GM19043 (cell line): Measurements from ENCODE around the gene FOXN3.

Experiments
- ATAC-seq: cut with Tn5 transposase; IDR thresholded peaks from one replicate; pipeline ENCODE4 v1.9.1; 2021; ENCODE audit warnings: low read depth; ENCODE audit not compliant: unreplicated experiment

The FOXN3 gene

DNA sequence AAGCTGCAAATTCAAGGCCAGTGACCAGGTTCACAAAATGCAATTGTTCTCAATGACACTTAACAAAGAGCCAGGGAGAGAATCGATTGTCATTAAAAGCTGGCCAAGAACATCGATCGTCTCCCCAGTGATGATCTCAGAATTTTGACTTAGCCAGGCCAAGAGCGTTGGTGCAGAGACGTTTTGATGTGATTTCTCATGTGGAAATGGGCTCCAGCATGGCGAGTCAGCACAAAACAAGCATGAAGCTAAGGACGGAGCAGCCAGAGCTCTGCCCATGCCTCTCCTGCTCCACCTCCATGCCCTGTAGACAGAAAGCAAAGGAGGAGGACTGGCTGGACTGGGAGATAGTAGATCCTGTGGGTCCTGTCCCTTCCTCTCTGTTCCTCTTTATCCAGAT, 270.8 kb downstream of the FOXN3 start:
- no peak for ATAC-seq

DNA sequence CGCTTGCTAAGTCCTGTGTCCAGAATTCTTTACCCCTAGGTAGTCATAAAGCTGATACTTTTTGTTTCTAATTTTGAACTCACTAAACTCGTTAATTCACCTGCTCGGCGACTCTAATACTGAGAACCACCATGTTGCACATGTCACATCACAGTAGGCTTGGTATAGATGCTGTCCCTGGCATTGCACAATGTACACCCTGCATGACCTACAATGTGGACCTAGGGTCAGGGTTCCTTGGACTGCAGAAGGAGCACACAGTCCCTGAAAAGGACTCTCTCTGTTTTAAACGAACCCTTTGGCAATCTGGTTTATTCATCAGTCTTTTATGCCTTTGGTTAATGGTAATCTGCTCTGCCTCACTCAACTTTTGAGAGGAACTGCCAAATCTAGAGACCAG, 272.4 kb downstream of the FOXN3 start:
- no peak for ATAC-seq

DNA sequence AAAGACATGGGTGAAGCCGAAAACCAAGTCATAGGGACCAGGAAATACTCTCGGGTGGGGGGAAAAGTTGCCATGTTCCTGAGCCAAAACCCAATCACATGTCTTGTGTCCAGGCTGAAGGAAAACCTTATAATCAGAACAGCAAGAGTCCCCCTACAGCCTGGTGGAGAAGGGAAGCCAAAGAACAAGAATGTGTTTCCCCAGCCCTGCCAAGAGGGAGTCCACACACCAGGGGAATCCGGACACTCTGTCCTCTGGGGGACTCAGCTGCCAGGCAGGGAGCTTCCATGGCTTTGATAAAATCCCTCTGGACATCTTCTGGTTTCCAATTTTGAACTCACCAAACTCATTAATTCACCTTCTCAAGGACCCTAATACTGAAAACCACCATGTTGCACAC, 273.0 kb downstream of the FOXN3 start:
- ATAC-seq: no peak

DNA sequence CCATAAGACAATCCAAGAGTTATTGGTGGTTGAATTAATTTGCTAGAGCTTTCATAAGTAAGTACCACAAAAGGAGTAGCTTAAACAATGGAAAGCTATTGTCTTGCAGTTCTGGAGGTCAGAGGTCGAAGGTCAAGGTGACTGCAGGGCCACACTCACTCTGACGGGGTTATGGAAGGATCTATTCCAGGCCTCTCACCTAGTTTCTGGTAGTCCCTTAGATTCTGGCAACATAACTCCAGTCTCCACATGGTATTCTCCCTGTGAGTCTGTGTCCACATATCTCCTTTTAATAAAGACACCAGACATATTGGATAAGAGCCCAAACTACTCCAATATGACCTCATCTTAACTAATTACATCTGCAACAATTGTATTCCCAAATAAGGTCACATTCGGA, 273.4 kb downstream of the FOXN3 start:
- ATAC-seq: no peak

DNA sequence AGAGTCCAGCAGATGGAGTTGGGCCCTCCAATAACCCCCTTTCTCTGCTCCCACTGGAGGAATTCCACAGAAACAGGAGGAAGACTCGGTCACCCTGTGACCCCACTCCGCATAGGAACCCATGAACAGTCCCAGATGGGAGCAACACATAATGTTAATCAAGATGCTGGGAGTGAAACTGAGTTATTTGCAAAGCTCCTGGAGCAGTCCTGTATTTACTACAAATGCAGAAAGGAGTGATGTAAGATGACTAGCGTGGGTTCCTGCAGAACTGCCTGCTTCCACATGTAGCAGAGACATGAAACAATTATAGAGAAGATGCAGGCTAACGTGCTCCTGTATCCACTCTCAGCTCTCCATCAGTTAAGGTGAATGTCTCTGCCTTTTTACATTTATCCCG, 274.7 kb downstream of the FOXN3 start:
- no peak for ATAC-seq

DNA sequence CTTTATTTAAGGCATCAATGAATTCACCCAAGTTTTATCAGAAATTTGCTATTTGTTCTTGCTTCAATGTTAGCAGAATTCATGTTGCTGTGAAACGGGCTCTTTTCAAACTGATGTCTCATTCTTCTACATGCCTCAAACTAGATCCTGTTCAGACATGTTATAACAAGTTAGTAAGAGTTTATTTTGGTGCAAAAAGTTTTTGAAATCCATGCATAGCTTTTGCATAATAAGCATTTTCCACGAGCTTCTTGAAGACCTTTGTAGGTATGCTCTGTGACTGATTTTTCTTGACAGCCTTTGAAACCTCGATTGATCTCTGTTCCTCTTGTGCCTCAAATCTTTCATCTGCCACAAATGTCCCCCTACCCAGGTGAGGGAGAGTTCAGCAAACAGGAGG, 275.2 kb downstream of the FOXN3 start:
- no peak for ATAC-seq

DNA sequence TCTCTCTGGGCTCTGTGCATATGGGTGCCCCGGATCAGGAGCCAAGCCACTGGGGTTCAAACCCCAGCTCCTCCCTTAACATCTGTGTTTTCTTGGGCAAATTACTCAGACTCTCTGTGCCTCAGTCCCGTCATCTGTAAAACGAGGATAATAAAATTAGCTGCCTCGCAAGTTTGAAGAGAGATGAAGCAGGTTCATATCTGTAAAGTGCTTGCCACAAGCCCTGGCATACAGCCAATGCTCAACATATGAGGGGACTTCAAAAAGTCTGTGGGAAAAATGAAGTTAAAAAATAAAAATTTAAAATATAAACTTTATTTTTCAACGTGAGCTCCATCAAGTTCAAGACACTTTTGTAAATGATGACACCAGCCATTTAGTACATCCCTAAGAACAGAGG, 276.7 kb downstream of the FOXN3 start:
- ATAC-seq: no peak

DNA sequence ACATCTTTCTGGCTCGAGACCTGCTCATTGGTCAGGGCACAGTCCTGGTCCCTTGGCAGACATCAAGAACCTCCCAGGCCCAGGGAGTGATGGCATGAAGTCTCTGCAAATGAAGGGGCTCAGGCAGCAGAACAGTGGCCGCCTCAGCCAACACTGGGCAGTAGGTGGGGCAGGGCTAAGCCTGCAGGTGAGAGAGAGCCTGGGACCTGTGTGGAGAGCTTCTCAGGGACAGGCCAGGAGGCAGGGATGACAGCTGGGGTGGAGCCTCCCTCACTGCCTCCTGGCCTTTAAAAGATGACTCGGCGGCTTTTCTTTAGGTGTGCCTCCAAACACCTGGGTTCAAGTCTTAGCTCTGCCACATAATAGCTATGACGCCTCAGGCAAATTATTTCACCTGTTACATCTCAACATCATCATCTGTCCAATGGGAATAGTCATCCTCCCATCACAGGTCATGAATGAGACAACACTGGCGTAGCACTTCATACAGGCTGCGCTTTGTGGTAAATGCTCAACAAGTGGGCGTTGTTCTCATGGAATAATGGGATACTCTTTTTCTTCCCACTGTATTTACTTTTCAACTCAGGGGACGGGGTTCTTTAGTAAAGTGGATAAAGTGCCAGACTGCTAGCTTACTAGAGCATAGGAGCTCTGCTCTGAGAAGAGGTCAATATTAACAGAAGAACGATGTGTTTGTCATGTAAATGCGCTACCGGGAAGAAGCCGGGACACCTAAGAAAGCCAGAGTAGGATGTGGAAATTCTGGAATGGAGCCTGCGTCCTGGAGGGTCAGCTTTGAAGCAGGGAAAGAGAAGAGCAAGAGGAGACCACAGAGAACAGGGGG, 277.4 kb downstream of the FOXN3 start:
- ATAC-seq: no peak

DNA sequence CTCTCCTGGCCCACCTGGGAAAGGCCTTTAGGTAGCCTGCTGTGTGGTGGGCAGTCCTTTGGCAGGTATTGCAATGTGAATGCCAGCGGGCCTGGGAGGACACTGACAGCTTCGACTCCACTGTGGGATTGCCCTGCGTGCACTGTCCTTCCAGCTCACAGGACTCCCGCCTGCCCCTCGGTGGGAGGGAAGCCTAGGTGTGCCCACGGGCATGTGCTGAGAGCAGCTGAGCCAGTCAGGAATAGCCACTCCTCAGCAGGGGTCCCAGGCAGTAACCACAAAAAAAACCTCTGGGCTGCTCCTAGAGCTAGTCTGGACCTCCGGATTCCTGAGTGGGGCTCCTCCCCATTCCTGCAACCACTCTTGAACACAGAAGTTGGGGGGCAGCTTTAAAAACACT, 278.2 kb downstream of the FOXN3 start:
- no peak for ATAC-seq

DNA sequence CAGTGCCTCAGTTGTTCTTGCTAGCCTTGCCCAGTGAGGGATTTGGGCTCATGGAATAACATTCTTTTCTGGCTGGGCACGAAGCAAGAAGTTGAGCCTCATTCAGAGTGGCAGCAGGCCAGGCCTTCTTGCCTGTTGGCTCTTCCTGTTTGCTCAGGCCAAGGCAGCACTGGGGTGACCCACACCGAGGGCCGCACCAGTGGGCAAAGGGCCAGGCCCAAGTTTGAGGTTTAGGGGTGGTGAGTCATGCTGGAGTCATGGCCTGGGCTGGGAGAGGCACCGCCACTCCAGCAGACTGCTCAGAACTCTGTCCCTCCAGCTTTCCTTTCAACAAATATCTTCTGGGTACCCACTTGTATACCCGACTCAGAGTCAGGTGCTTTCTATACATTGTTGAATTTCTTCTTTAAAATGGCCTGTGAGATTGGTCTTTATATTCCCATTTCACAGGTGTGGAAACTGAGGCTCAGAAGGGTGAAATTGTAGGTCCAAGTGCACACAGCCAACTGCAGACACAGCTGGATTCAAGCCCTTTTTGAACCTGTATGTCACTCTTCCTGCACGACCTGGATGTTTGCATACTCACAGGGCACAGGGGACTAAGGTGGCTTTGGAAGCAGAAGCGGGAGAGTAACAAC, 279.4 kb downstream of the FOXN3 start:
- ATAC-seq: no peak

DNA sequence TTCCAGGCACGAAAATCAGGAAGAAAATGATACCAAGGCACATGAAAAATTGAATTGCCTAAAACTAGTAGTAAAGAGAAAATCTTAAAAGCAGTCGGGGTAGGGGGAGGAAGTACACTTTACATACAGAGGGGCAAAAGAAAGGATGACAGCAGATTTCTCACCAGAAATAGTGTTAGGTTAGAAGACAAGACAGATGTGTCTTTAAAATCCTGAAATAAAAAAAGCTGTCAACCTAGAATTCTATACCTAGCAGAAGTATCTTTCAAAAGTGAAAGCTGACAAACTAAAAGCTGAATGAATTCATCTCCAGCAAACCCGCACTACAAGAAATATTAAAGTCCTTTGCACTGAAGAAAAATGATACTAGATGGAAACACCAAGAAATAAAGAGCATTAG, 280.4 kb downstream of the FOXN3 start:
- no peak for ATAC-seq

DNA sequence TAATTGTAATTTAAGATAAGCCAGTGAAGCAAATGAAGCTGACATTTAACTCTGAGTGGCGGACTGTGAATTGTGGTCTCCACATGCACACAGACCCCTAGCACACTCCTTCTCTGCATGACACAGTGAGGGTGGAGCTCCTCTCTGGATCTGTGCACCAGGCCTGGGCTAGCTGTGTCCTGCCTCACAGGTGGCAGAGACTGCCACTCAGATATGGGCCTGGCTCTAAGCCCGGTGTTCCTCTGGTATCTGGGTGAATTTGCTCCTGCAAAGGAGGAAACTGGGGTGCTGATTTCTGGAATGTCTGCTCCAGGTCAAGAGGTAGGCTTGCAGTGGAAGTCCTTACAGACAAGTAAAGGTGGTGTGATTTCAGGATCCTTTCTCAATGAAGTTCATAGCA, 282.4 kb downstream of the FOXN3 start:
- ATAC-seq: no peak

DNA sequence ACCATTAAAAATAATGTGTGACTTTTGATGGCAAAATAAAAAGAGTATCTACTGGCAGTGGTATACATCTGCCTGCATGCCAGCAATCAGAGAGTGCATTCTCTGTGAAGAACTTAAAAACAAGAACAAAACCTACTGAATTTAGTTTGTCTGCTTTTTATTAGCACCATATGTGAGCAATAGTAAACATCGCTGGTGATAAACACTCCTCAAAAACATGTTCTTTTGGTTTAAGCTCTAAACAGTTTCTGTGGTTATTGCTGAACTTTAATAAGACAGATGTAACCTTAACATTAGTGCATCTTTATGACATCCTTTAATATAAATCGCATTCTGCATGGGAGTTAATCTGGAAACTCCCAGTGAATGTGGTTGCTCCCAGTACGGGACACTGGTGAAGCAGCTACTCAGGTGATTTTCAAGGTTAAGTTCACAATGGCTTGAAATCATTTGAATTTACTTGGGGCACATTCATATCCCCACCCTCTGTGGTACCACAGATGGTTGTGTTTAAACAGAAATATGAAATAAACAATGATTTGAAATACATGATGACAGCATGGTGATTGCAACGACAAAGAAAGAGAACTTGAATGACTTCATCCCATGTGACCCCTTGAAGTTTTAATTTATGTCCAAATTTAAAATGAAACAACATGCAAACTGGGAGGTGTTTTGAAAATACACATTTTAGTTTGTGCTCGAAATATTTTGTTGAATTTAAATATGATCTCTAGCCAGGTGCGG, 285.9 kb downstream of the FOXN3 start:
- ATAC-seq: no peak

DNA sequence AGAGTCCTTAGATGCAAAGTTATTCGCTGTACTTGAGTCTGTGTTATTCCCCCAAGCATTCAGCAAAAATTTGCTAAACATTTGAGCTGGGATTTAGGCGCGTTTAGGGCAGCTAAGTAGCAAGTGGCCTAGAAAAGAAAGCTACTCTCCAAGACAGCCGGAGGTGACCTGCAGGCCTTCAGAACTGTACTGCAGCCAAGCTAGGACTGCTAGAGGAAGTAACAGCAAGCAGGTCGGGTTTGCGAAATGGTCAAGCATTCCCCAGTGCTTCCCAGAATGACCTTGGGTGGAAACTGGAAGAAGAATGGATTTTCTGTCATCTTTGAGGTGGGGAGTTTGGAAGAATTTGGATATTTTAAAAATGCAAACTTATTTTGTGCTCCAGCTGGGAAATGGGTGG, 287.5 kb downstream of the FOXN3 start:
- no peak for ATAC-seq

DNA sequence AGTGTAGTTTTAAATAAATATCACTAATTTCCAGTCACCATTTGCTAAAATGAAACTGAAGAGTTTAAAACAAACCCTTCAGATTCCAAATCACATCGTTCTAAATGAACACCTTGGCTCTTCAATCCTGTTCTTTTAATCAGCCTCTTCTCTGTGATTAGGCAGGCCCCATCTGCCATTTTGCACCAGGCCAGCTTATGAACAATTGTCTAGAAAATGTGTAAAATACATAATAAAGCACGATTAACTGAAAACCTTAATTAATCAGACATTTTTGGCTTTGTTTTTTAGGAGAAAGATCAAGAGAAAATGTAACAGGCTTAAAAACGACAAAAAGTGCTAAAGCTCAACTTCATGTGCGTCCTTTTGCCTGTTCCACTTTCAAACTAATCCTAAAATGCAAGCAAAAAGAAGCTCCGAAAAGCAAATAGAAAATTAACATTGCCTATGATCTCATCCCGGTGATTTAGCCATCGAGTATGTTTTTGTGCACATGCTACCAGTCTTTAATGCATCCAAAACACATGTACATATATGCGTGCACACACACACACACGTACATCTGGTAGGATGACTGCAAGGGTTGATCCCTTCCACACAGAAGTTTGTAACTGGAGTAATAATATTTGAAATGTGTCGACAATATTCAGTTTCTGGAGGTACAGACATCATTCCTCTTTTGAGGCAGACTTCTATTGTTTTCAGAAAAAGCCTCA, 288.6 kb downstream of the FOXN3 start:
- ATAC-seq: no peak

DNA sequence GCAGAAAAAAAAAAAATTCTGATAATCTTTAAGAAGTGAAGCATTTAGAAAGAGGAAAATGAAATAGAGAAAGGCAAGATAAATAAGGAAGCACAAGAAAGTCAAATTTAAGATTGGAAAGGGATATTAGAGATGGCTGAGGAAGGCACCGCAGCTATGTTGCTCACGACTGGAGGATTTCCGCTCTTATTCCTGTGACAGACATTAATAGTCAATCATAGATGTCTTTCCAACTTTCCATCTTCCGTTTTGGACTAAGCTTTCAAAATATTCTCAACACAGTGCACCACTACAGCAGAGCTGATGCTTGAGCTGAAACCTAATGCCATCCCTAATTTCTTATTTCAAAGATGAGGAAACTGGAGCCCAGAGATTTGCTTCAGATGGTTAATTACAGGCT, 290.6 kb downstream of the FOXN3 start:
- no peak for ATAC-seq

DNA sequence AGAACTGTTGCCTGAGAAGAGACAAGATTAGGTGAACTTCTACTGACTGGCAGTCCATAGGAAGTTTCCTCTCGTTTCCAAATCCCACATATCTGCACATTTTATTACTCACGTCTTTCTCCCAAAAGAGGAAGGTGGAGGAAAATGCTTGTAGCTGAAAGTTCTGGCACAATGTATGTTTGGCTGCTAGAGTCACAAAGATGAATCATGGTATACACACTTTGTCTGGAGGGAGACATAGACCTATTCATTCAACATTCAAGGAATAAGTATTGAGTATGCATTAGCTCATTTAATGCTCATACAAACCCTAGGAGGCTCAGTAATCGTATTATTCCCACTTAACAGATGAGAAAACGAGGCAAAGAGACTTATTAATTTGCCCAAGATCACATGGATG, 291.8 kb downstream of the FOXN3 start:
- no peak for ATAC-seq

DNA sequence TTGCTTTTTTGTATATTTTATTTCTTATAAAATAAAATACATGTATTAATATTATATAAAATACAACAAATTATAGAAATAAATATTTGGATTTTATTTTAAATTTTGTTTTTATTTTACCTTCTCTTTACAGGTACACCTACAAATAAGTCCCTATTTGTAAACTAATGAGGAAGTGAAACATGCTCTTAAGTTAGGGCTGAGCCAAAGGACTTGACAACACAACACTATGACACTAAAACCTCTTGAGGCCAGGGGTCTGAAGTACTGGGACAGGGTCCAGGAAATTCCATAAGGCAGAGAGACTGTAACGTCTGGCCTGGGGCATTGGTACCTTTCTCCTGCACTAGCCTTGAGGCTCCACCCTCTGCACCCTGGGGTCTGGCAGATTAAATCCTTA, 293.2 kb downstream of the FOXN3 start:
- no peak for ATAC-seq

DNA sequence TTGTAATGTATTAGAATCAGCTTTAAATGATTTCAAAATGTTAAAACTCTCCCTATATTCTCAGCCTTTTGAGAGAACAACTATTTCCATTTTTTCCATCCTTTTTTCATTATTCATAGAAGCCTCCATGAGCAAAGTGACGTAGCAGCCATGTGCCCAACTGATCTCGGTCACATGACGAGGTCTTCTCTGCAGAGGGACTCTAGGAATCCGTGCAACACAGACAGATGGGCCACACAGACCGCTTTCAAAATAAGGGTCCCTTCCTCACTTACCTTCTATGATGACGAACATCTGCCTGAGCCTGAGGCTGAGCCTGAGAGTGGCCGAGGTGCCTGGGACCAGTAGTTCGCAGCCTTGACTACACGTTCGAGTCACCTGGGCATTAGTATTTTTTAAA, 293.8 kb downstream of the FOXN3 start:
- no peak for ATAC-seq

DNA sequence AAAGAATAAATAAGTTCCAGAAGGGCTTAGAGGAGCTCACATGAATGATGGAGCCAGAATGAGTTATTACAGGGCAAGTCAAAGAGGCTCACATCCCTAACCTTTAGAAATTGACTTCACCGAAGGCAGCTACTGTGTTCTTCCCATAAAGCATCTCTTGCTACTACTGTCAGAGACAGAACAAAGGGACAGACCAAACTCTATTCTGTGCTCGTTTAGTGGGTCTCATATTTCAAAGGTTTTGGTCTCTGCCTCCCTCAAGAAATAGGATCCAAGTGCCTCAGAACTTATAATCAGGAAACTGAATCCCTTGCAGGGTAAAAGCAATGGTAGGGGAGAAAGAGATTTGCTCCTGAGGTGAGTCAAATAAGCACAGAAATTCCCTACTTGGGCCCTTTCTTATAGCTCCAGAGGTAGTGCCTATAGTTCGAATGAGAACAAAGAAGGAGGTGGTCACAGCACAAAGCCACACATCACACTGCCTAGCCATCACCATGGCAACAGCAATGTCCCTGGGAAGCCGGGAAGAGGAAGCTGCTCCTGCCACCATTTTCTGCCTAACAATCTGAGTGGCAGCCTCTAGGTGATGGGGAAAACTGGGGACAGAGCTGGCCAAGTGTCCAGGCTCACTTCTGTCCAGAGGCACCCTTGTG, 294.9 kb downstream of the FOXN3 start:
- no peak for ATAC-seq

DNA sequence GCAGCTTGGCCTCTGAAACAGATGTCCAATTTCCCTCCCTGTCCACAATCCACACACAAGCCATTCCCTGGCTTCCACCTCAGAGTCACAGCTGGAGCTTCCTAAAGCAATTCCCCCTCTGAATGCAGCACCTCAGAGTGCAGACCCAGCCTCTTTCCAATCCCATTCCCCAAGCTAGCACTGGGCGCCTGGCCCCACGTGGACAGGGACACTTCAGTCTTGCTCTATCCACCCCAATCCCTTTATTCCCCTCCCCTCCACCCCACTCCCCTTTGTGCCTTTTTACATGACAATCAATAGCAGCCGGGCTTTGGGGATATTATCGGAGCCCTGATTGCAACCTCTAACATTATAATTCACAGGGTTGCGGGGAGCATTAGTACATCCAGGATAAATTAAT, 300.0 kb downstream of the FOXN3 start:
- ATAC-seq: no peak
